KMS-11 (cell line): Measurements from ENCODE around the gene TPD52L1.

Experiments
- H2AFZ ChIP-seq: fragments of 200-600 bp; sonication (generic); 2 replicates; pipeline ENCODE4 v1.6.1; 2016; ENCODE audit warnings: antibody characterized with exemption, mixed run types, low read depth
- H3K27ac ChIP-seq: fragments of 200-600 bp; sonication (generic); 2 replicates; pipeline ENCODE4 v1.6.1; 2016; ENCODE audit warnings: mild to moderate bottlenecking, mixed run types
- H3K27me3 ChIP-seq: fragments of 200-600 bp; sonication (generic); 2 replicates; pipeline ENCODE4 v1.6.1; 2017; ENCODE audit warnings: mild to moderate bottlenecking, low read depth, mixed run types, moderate library complexity; ENCODE audit not compliant: insufficient read depth
- H3K36me3 ChIP-seq: fragments of 200-600 bp; sonication (generic); 2 replicates; pipeline ENCODE4 v1.6.1; 2017; ENCODE audit warnings: mild to moderate bottlenecking, mixed run types; ENCODE audit not compliant: insufficient read depth
- H3K4me1 ChIP-seq: fragments of 200-600 bp; sonication (generic); 2 replicates; pipeline ENCODE4 v1.6.1; 2016; ENCODE audit warnings: mild to moderate bottlenecking, low read depth, mixed run types; ENCODE audit not compliant: poor library complexity, severe bottlenecking
- H3K4me2 ChIP-seq: fragments of 200-600 bp; sonication (generic); 2 replicates; pipeline ENCODE4 v1.7.0; 2016; ENCODE audit warnings: mild to moderate bottlenecking, mixed run types
- H3K4me3 ChIP-seq: fragments of 200-600 bp; sonication (generic); IDR thresholded peaks from 2 replicates; pipeline ENCODE4 v1.6.1; 2017; ENCODE audit warnings: low read depth, low read length, mixed read lengths; ENCODE audit not compliant: insufficient read depth
- H3K79me2 ChIP-seq: fragments of 200-600 bp; sonication (generic); 2 replicates; pipeline ENCODE4 v1.6.1; 2016; ENCODE audit warnings: low read depth, mixed run types; ENCODE audit not compliant: insufficient read depth
- H3K9ac ChIP-seq: fragments of 200-600 bp; sonication (generic); 2 replicates; pipeline ENCODE4 v1.6.1; 2016; ENCODE audit warnings: mild to moderate bottlenecking, mixed run types
- H4K20me1 ChIP-seq: fragments of 200-600 bp; sonication (generic); 2 replicates; pipeline ENCODE4 v1.6.1; 2016; ENCODE audit warnings: mild to moderate bottlenecking, mixed run types; ENCODE audit not compliant: insufficient read depth
- CTCF ChIP-seq: fragments of 200-600 bp; sonication (generic); conservative IDR thresholded peaks from 2 replicates; pipeline ENCODE4 v1.6.1; 2017; ENCODE audit warnings: low read depth, mild to moderate bottlenecking, antibody characterized with exemption, low read length, moderate library complexity, mixed read lengths

Gene TPD52L1

GRCh38 chr6:125302840-125303511, 149.4 kb downstream of the TPD52L1 start:
- TF ChIP-seq CTCF, result no peak
- no peak overlapping the region for H3K27ac ChIP-seq
- no peaks in the 10 kb centered on the region for H3K36me3 ChIP-seq
- no peaks in the 10 kb centered on the region for H3K27me3 ChIP-seq
- H3K79me2 ChIP-seq, result no peaks in the 10 kb centered on the region
- no peak overlapping the region for H2AFZ ChIP-seq
- H3K9ac ChIP-seq, result no peak overlapping the region
- no peak overlapping the region for H3K4me2 ChIP-seq
- H3K4me1 ChIP-seq, result peaks cover 10% of the 10 kb centered on the region
- no peaks in the 10 kb centered on the region for H4K20me1 ChIP-seq
- H3K4me3 ChIP-seq, result no peak overlapping the region

GRCh38 chr6:125303512-125303854, 149.9 kb downstream of the TPD52L1 start:
- Histone ChIP-seq H4K20me1 (no peaks in the 10 kb centered on the region), H3K9ac (no peak overlapping the region), H3K4me2 (no peak overlapping the region), H3K79me2 (no peaks in the 10 kb centered on the region), H3K36me3 (no peaks in the 10 kb centered on the region), H3K27me3 (no peaks in the 10 kb centered on the region), H2AFZ (no peak overlapping the region), H3K4me3 (no peak overlapping the region), H3K4me1 (peaks cover 10% of the 10 kb centered on the region), H3K27ac (no peak overlapping the region)
- TF ChIP-seq CTCF, result no peak

GRCh38 chr6:125304970-125305660, 151.5 kb downstream of the TPD52L1 start:
- no peaks in the 10 kb centered on the region for H4K20me1 ChIP-seq
- no peak overlapping the region for H3K4me3 ChIP-seq
- no peak overlapping the region for H3K4me2 ChIP-seq
- peaks cover 6% of the 10 kb centered on the region for H3K4me1 ChIP-seq
- H3K27ac ChIP-seq, result no peak overlapping the region
- no peaks in the 10 kb centered on the region for H3K36me3 ChIP-seq
- TF ChIP-seq CTCF, result no peak
- no peak overlapping the region for H3K9ac ChIP-seq
- H2AFZ ChIP-seq, result no peak overlapping the region
- H3K79me2 ChIP-seq, result no peaks in the 10 kb centered on the region
- H3K27me3 ChIP-seq, result no peaks in the 10 kb centered on the region

GRCh38 chr6:125306756-125307149, 153.2 kb downstream of the TPD52L1 start:
- Histone ChIP-seq H3K27ac (no peak overlapping the region), H3K4me1 (no peaks in the 10 kb centered on the region), H3K27me3 (no peaks in the 10 kb centered on the region), H3K4me2 (no peak overlapping the region), H4K20me1 (no peaks in the 10 kb centered on the region), H3K9ac (no peak overlapping the region), H3K36me3 (no peaks in the 10 kb centered on the region), H3K79me2 (no peaks in the 10 kb centered on the region), H3K4me3 (no peak overlapping the region), H2AFZ (no peak overlapping the region)
- no peak for TF ChIP-seq CTCF
